A549 (cell line): ENCODE results near the gene NDC1. TPM values are rescaled to one million over a fixed set of nuclear protein-coding genes. Genes with fewer than 3 reads are reported as not detected.
A peak's percentile ranks its signal among the peaks of the same experiment; 100 is the strongest.

ENCODE experiments used
- ATAC-seq, 2 experiments: fragments of 200-7000 bp in 1 of 2; fragments of >200 bp in 1 of 2; cut with Nextera tagmentation in 1 of 2; cut with Tn5 transposase in 1 of 2; 3 replicates each; pipeline versions ENCODE4 v1.8.0 to v1.9.1; 2018 to 2020; ENCODE audit warnings: mild to moderate bottlenecking in 1 of 2, moderate library complexity in 1 of 2
- CTCF ChIA-PET: fragments of 300-600 bp; sonication (Branson Sonifier 250); formaldehyde crosslinking; extraction: SDS; loops from one replicate; lab custom pipeline; 2021; ENCODE audit warnings: antibody characterized with exemption, inconsistent platforms; lab: Yijun Ruan, JAX
- POLR2A ChIA-PET: fragments of 350-600 bp; formaldehyde crosslinking; extraction: SDS; loops from one replicate; lab custom pipeline; 2021; ENCODE audit warnings: antibody characterized with exemption, inconsistent platforms; lab: Yijun Ruan, JAX
- DNase-seq, 2 experiments: peaks; one replicate each; pipeline versions ENCODE4 v3.0.0 to v3.0.0-alpha.2; 2011 to 2016; ENCODE audit warnings: low read depth in 1 of 2, low spot score in 1 of 2
- FAIRE-seq: peaks from 2 replicates; lab custom pipeline; 2011; peaks lifted over from hg19 to GRCh38; lab: Jason Lieb, UNC
- H3K27ac ChIP-seq, 2 experiments: fragments of >200 bp; sonication (Bioruptor Twin); formaldehyde crosslinking; 3 replicates each; pipeline ENCODE4 v1.5.1; 2016 to 2017
- H3K4me1 ChIP-seq: fragments of >200 bp; sonication (Bioruptor Twin); formaldehyde crosslinking; 3 replicates; pipeline ENCODE4 v1.6.1; 2016
- H3K4me2 ChIP-seq: fragments of >200 bp; sonication (Bioruptor Twin); formaldehyde crosslinking; 3 replicates; pipeline ENCODE4 v1.6.1; 2016
- H3K4me3 ChIP-seq: fragments of >200 bp; sonication (Bioruptor Twin); formaldehyde crosslinking; 3 replicates; pipeline ENCODE4 v1.5.1; 2016
- H3K9me3 ChIP-seq: fragments of >200 bp; sonication (Bioruptor Twin); formaldehyde crosslinking; 3 replicates; pipeline ENCODE4 v1.6.1; 2016
- BHLHE40 ChIP-seq: IDR thresholded peaks from 2 replicates; pipeline ENCODE4 v1.6.1; 2012; ENCODE audit warnings: low read depth, low read length, inconsistent platforms
- CEBPB ChIP-seq, 2 experiments: fragments of >200 bp in 1 of 2; sonication (Bioruptor Twin) in 1 of 2; formaldehyde crosslinking in 1 of 2; IDR thresholded peaks; 2 replicates each; pipeline ENCODE4 v1.6.1; 2012 to 2016
- CHD4 ChIP-seq: fragments of 200-600 bp; sonication (generic); IDR thresholded peaks from 2 replicates; pipeline ENCODE4 v1.6.1; 2016; ENCODE audit warnings: antibody characterized with exemption, mild to moderate bottlenecking, borderline replicate concordance
- EHF ChIP-seq: fragments of 250-450 bp; sonication (Bioruptor Pico); IDR thresholded peaks from 2 replicates; pipeline ENCODE4 v1.5.0; 2020; ENCODE audit warnings: mild to moderate bottlenecking
- ELK1 ChIP-seq: fragments of 150-350 bp; IDR thresholded peaks from 2 replicates; pipeline ENCODE4 v1.6.1; 2014; ENCODE audit warnings: low read depth, mild to moderate bottlenecking, low read length
- EP300 ChIP-seq, 2 experiments: fragments of >200 bp; sonication (Bioruptor Twin); formaldehyde crosslinking; IDR thresholded peaks; 2 replicates in 1 of 2; 3 replicates in 1 of 2; pipeline ENCODE4 v1.6.1; 2016 to 2017
- FOSB ChIP-seq: fragments of 250-450 bp; sonication (Bioruptor Pico); IDR thresholded peaks from 2 replicates; pipeline ENCODE4 v1.5.0; 2020; ENCODE audit warnings: mild to moderate bottlenecking, moderate library complexity
- FOSL2 ChIP-seq, 2 experiments: fragments of 450-650 bp in 1 of 2; fragments of >200 bp in 1 of 2; sonication (Bioruptor Twin) in 1 of 2; formaldehyde crosslinking; IDR thresholded peaks; 2 replicates each; pipeline versions ENCODE4 v1.5.0 to v1.6.1; 2016 to 2020; ENCODE audit warnings: mild to moderate bottlenecking in 1 of 2, moderate library complexity in 1 of 2
- FOXS1 ChIP-seq: fragments of 250-450 bp; sonication (Bioruptor Pico); IDR thresholded peaks from 2 replicates; pipeline ENCODE4 v1.5.0; 2020; ENCODE audit warnings: mild to moderate bottlenecking, moderate library complexity
- HEYL ChIP-seq: fragments of 250-450 bp; sonication (Bioruptor Pico); IDR thresholded peaks from 2 replicates; pipeline ENCODE4 v1.8.0; 2021; ENCODE audit warnings: mild to moderate bottlenecking, moderate library complexity
- HOXA7 ChIP-seq: fragments of 250-450 bp; sonication (Bioruptor Pico); IDR thresholded peaks from 2 replicates; pipeline ENCODE4 v1.5.0; 2020; ENCODE audit warnings: mild to moderate bottlenecking, moderate library complexity
- JUN ChIP-seq, 2 experiments: fragments of >200 bp; sonication (Bioruptor Twin); formaldehyde crosslinking; IDR thresholded peaks; 2 replicates in 1 of 2; 3 replicates in 1 of 2; pipeline ENCODE4 v1.6.1; 2016 to 2017
- JUNB ChIP-seq: fragments of >200 bp; sonication (Bioruptor Twin); formaldehyde crosslinking; IDR thresholded peaks from 2 replicates; pipeline ENCODE4 v1.6.1; 2016
- KDM1A ChIP-seq: fragments of 200-600 bp; sonication (generic); IDR thresholded peaks from 2 replicates; pipeline ENCODE4 v1.6.1; 2016; ENCODE audit warnings: low read depth, mild to moderate bottlenecking
- KDM5A ChIP-seq: fragments of 200-600 bp; sonication (generic); IDR thresholded peaks from 2 replicates; pipeline ENCODE4 v1.6.1; 2016; ENCODE audit warnings: antibody characterized with exemption, mild to moderate bottlenecking
- MAFK ChIP-seq: fragments of 450-650 bp; IDR thresholded peaks from 2 replicates; pipeline ENCODE4 v1.6.1; 2014; ENCODE audit not compliant: partially characterized antibody
- MYC ChIP-seq: IDR thresholded peaks from 2 replicates; pipeline ENCODE4 v1.6.1; 2012; ENCODE audit warnings: mild to moderate bottlenecking, inconsistent platforms, low read length, improper control_type of control experiment, borderline replicate concordance
- NFE2L2 ChIP-seq: fragments of 150-350 bp; conservative IDR thresholded peaks from 2 replicates; pipeline ENCODE4 v1.6.1; 2014; ENCODE audit warnings: low read length
- NPAS2 ChIP-seq: fragments of 250-450 bp; sonication (Bioruptor Pico); IDR thresholded peaks from 2 replicates; pipeline ENCODE4 v1.8.0; 2022; ENCODE audit warnings: mild to moderate bottlenecking, moderate library complexity, borderline replicate concordance
- PHF8 ChIP-seq: fragments of 200-600 bp; sonication (generic); IDR thresholded peaks from 2 replicates; pipeline ENCODE4 v1.6.1; 2016; ENCODE audit warnings: low read depth, mild to moderate bottlenecking, antibody characterized with exemption, moderate library complexity, borderline replicate concordance
- POLR2A ChIP-seq: IDR thresholded peaks from 2 replicates; pipeline ENCODE4 v1.6.1; 2012; ENCODE audit warnings: mild to moderate bottlenecking, low read length
- RAD21 ChIP-seq, 2 experiments: fragments of >200 bp in 1 of 2; sonication (Bioruptor Twin) in 1 of 2; formaldehyde crosslinking in 1 of 2; IDR thresholded peaks in 1 of 2; conservative IDR thresholded peaks in 1 of 2; 2 replicates in 1 of 2; 3 replicates in 1 of 2; pipeline ENCODE4 v1.6.1; 2012 to 2018; ENCODE audit warnings: inconsistent platforms in 1 of 2
- RARB ChIP-seq: fragments of 250-450 bp; sonication (Bioruptor Pico); IDR thresholded peaks from 2 replicates; pipeline ENCODE4 v1.8.0; 2021; ENCODE audit warnings: mild to moderate bottlenecking, moderate library complexity
- RCOR1 ChIP-seq: fragments of 150-350 bp; IDR thresholded peaks from 2 replicates; pipeline ENCODE4 v1.6.1; 2014; ENCODE audit warnings: antibody characterized with exemption, low read length, low read depth
- REST ChIP-seq: fragments of 200-600 bp; sonication (generic); IDR thresholded peaks from 2 replicates; pipeline ENCODE4 v1.6.1; 2016; ENCODE audit warnings: antibody characterized with exemption, mild to moderate bottlenecking, moderate library complexity
- RFX5 ChIP-seq: fragments of 450-650 bp; IDR thresholded peaks from 2 replicates; pipeline ENCODE4 v1.7.1; 2014; ENCODE audit warnings: antibody characterized with exemption, mild to moderate bottlenecking, moderate library complexity
- SMC3 ChIP-seq: fragments of >200 bp; sonication (Bioruptor Twin); formaldehyde crosslinking; IDR thresholded peaks from 3 replicates; pipeline ENCODE4 v1.6.1; 2018; ENCODE audit warnings: inconsistent platforms
- TFCP2L1 ChIP-seq: fragments of 250-450 bp; sonication (Bioruptor Pico); IDR thresholded peaks from 2 replicates; pipeline ENCODE4 v1.5.0; 2021; ENCODE audit warnings: mild to moderate bottlenecking
- TP53 ChIP-seq: fragments of 250-450 bp; sonication (Bioruptor Pico); IDR thresholded peaks from 2 replicates; pipeline ENCODE4 v1.5.0; 2021; ENCODE audit warnings: mild to moderate bottlenecking, moderate library complexity
- ZC3H11A ChIP-seq: fragments of 450-650 bp; IDR thresholded peaks from 2 replicates; pipeline ENCODE4 v1.6.1; 2014; ENCODE audit warnings: antibody characterized with exemption, mild to moderate bottlenecking
- ZFP36 ChIP-seq: fragments of 450-650 bp; IDR thresholded peaks from 2 replicates; pipeline ENCODE4 v1.6.1; 2014; ENCODE audit warnings: borderline replicate concordance; ENCODE audit not compliant: partially characterized antibody
- ZNF302 ChIP-seq: fragments of 250-450 bp; sonication (Bioruptor Pico); IDR thresholded peaks from 2 replicates; pipeline ENCODE4 v1.9.0; 2021; ENCODE audit warnings: inconsistent platforms, mild to moderate bottlenecking, moderate library complexity
- ZSCAN20 ChIP-seq: fragments of 250-450 bp; sonication (Bioruptor Pico); IDR thresholded peaks from 2 replicates; pipeline ENCODE4 v1.8.0; 2022; ENCODE audit warnings: mild to moderate bottlenecking, moderate library complexity
- WGBS: methylation state at CpG from one replicate; pipeline ENCODE4 v1.1.6; 2017; ENCODE audit errors: missing lambda C conversion rate; 5-methylcytosine and 5-hydroxymethylcytosine counted together
- polyA plus RNA-seq, 4 experiments: library from polyadenylated mRNA; depleted of rRNA in 3 of 4; stranded (reverse); fragments of >200 nt; fragmentation: RNase III in 1 of 4; extraction: RNeasy Plus Mini Kit Qiagen cat#74134 plus additional on column Dnase treatment in 1 of 4; gene quantifications; 2 replicates in 3 of 4; 3 replicates in 1 of 4; pipeline ENCODE4 v1.2.3, GENCODE V29; 2011 to 2017
- TF ChIP-seq, protein P1 (sequence below): fragments of >200 bp; sonication (Bioruptor Twin); formaldehyde crosslinking; IDR thresholded peaks from 3 replicates; pipeline ENCODE4 v1.6.1; 2016

NDC1 gene
- polyA plus RNA-seq, 2 of the 4 experiments (the other 2 are of a cell fraction), result 26.4 to 49.5 TPM

- no CpG with 5 or more reads among the region's 6 CpGs for WGBS
- TF ChIP-seq EHF (CRISPR knock-in tag), result no peak
- TF ChIP-seq FOXS1, result no peak
- no peak for TF ChIP-seq MAFK
- TF ChIP-seq POLR2A, result no peak
- no peak for TF ChIP-seq SMC3
- TF ChIP-seq RCOR1, result no peak
- TF ChIP-seq REST, result no peak
- TF ChIP-seq NFE2L2, result no peak
- no peak for TF ChIP-seq CEBPB (IDR thresholded peaks at IDR 0.05)
- TF ChIP-seq ZSCAN20 (CRISPR knock-in tag), result no peak
- TF ChIP-seq KDM5A, result no peak
- no peak for TF ChIP-seq CHD4
- TF ChIP-seq, all 56 proteins: peak for 0
- FAIRE-seq (no peak), DNase-seq (peak in 1 of 2 experiments; percentile 14), ATAC-seq (peak; percentile 64 to 76; a peak in 4 of 6 replicates)
- H3K4me2 ChIP-seq, result no peak overlapping the region
- CTCF ChIA-PET, result interaction anchor here (0.9 to 1.1 kb wide), 2 partner anchors 29 to 239 kb away, joined by 3 read pairs; no protein-coding TSS in a partner anchor
- no peaks in the 10 kb centered on the region for H3K4me1 ChIP-seq
- no peak overlapping the region for H3K4me3 ChIP-seq
- H3K27ac ChIP-seq, result no peak overlapping the region
- no peaks in the 10 kb centered on the region for H3K9me3 ChIP-seq
- POLR2A ChIA-PET, result no interaction called here
Measured at GRCh38 chr1:53725238-53725689, 112.8 kb downstream of the NDC1 start.

DNA sequence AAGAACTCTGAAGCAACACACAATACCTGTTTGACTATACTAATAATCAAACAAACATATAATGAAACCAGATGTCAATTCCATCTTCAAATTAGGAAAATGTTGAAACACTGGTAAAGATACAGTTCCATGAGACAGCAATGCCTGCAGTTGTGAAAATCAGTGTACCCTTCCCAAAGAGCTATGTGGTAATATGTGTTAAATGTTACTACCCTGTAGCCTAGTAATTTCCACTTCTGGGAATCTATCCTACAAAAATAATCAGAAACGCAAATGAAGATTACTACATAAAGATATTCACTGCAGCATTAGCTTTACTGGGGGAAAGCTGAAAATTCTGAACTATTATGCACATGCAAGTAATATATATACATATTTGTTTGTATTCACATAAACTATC is 116.1 kb downstream of the NDC1 start:
- FAIRE-seq (no peak), ATAC-seq (no peak)

GRCh38 chr1:53721088-53721487 is 117.0 kb downstream of the NDC1 start:
- no peak for TF ChIP-seq BHLHE40
- TF ChIP-seq RFX5, result no peak
- no peak for TF ChIP-seq RAD21 (conservative IDR thresholded peaks at IDR 0.05 in 1 of 2, IDR thresholded peaks at IDR 0.05 in 1 of 2)
- TF ChIP-seq JUNB, result no peak
- TF ChIP-seq EP300 (IDR thresholded peaks at IDR 0.05), result no peak
- no peak for TF ChIP-seq HOXA7
- TF ChIP-seq SMC3, result no peak
- TF ChIP-seq ELK1, result no peak
- no peak for TF ChIP-seq HEYL (CRISPR knock-in tag)
- TF ChIP-seq ZC3H11A, result no peak
- TF ChIP-seq NPAS2 (CRISPR knock-in tag), result no peak
- TF ChIP-seq ZNF302 (CRISPR knock-in tag), result no peak
- no peak for TF ChIP-seq RCOR1
- no peak for TF ChIP-seq TP53 (CRISPR knock-in tag)
- TF ChIP-seq RARB (CRISPR knock-in tag), result no peak
- ATAC-seq (no peak), DNase-seq (no peak), FAIRE-seq (no peak)
- no peak overlapping the region for H3K4me3 ChIP-seq
- H3K4me2 ChIP-seq, result no peak overlapping the region
- H3K4me1 ChIP-seq, result no peaks in the 10 kb centered on the region
- no peaks in the 10 kb centered on the region for H3K9me3 ChIP-seq
- POLR2A ChIA-PET, result no interaction called here
- 68% methylated on average over 4 of the region's 4 CpGs for WGBS
- CTCF ChIA-PET, result interaction anchor here (0.6 kb wide), 1 partner anchor 236 kb away, joined by 3 read pairs; no protein-coding TSS in a partner anchor
- no peak overlapping the region for H3K27ac ChIP-seq

More for the DNA sequence above, 116.1 kb downstream of the NDC1 start:
- ChIA-PET CTCF (interaction anchor here (0.6 kb wide), 1 partner anchor 237 kb away, joined by 3 read pairs; no protein-coding TSS in a partner anchor), POLR2A (no interaction called here)
- H3K4me1 ChIP-seq, result no peaks in the 10 kb centered on the region
- TF ChIP-seq FOSL2 (IDR thresholded peaks at IDR 0.05) (no peak), FOSL2 (CRISPR knock-in tag; IDR thresholded peaks at IDR 0.05) (no peak), PHF8 (no peak), EP300 (IDR thresholded peaks at IDR 0.05) (no peak), TFCP2L1 (CRISPR knock-in tag) (no peak), BHLHE40 (no peak), MYC (no peak), FOSB (CRISPR knock-in tag) (no peak), RCOR1 (no peak), JUN (IDR thresholded peaks at IDR 0.05) (no peak), KDM1A (no peak), ZFP36 (no peak)
- TF ChIP-seq, protein P1, sequence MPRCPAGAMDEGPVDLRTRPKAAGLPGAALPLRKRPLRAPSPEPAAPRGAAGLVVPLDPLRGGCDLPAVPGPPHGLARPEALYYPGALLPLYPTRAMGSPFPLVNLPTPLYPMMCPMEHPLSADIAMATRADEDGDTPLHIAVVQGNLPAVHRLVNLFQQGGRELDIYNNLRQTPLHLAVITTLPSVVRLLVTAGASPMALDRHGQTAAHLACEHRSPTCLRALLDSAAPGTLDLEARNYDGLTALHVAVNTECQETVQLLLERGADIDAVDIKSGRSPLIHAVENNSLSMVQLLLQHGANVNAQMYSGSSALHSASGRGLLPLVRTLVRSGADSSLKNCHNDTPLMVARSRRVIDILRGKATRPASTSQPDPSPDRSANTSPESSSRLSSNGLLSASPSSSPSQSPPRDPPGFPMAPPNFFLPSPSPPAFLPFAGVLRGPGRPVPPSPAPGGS, result no peak
- H3K4me2 ChIP-seq, result no peak overlapping the region
- H3K4me3 ChIP-seq, result no peak overlapping the region
- H3K9me3 ChIP-seq, result no peaks in the 10 kb centered on the region
- DNase-seq, result no peak
- no peak overlapping the region for H3K27ac ChIP-seq
- WGBS, result 50% methylated on average over 1 of the region's 1 CpG
